GM21619 (cell line): ENCODE results near the gene SRP68.
A peak's percentile ranks its signal among the peaks of the same experiment; 100 is the strongest.

ENCODE experiments used
- ATAC-seq: cut with Tn5 transposase; IDR thresholded peaks from one replicate; pipeline ENCODE4 v1.9.1; 2021; ENCODE audit not compliant: unreplicated experiment

The SRP68 gene

DNA sequence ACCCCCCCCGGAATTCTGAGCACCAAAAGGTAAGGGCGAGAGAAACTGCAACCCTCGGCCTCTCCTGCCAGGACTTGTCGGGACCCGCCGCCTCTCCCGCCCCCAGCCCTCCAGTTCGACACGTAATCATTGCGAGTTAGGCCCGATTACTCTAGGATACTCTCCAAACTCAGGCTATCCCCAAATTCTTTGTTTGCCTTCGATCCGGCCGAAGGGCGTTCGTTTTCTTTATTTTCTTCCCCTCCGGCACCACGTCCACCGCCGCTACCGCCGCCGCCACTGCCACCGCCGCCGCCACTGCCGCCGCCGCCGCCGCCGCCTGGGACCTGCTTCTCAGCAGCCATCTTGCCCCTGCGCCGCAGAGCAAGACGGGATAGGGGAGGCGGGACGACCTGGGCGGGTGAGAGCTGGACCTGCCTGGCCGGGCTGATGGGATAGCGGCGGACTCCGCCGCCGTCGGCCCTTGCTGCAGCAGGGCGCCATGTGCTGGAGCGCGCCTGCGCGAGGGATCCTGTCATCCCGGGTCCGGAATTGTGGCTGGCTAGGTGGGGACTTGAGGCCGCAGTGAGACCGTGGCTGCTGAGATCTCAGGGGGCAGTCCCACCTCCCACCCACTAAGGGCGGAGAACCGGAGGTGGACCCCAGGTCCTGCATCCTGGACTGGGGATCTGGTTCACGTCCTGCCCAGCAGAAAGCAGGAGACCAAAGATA is at the start of gene SRP68:
SRP68 (minus strand) TSS at position 370 of the 711 bp plus-strand sequence; CDS start at position 344, 26 bp downstream.
- ATAC-seq: peak; percentile 89

DNA sequence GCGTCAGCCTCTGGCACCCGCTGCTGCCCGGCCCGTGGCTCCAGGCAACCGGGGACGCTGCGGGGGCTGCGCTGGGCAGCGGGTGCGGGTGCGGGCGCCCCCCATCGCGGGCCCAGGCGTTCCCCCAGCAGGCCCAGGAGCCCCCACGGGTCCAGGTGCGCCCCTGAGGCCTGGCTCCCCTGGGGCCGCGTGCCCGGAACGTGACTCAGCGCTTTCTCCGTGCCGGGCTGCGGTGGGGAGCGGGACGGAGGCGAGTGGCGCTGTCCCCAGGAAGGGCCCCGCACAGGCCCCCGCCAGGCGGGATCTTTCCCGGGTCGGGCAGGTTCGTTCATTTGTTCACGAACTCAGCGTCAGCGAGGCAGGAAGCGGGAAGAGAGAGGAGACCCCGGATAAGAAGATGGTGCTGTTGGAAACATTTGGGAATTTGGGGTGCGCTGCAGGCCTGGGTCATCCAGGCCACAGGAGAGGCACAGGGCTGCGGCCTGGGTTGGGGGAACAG is 49.7 kb upstream of the SRP68 start:
- ATAC-seq: no peak

DNA sequence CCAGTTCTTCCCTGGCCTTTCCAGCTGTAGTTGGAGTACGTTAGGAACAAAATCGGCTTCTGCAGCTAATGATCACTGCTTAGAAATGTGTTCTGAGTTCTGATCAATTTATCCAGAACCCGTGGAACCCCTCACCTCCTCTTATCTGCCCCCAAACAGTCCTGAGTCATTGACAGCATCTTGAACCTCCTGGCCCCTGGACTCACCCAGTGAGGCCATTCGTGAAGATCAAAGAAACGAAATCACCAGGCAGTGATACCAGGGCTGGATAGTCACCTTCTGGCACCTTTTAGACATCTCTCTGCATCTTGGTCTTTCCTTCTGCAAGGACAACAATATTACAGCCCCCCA is 48.3 kb upstream of the SRP68 start:
- ATAC-seq: no peak

DNA sequence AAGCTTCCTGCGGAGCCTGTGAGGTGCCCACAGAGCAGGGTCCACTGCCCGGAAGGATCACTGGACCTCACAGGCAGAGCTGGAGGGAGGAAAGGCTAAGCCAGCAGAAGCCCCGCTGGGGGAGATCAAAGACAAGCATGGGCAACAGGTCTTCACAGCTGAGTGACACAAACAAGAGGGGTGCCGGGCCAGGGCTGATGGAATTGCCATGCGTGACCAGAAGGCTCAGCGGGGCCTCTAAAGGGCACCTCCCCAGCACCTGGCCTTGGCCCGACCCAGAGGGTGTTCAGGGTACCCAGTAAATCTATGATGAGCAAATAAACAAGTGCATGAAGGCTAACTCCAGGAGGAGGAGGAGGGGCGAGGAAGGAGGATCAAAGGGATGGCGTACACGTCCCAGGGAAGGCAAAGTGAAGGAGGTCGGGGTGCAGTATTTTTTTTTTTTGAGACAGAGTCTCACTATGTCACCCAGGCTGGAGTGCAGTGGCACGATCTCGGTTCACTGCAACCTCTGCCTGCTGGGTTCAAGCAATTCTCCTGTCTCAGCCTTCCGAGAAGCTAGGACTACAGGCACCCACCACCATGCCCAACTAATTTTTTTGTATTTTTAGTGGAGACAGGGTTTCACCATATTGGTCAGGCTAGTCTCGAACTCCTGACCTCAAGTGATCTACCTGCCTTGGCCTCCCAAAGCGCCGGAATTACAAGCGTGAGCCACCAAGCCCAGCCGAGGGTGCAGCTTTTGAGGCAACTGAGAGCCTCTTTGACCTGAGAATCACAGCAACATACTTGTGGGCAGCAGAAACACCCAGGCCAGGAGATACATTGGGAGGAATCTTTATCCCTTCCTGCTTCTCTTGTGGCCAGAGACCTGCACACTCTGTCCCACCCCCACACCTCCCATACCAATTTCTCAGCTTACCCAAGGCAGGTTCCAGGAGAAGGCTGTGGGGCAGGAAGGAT is 47.4 kb upstream of the SRP68 start:
- no peak for ATAC-seq

DNA sequence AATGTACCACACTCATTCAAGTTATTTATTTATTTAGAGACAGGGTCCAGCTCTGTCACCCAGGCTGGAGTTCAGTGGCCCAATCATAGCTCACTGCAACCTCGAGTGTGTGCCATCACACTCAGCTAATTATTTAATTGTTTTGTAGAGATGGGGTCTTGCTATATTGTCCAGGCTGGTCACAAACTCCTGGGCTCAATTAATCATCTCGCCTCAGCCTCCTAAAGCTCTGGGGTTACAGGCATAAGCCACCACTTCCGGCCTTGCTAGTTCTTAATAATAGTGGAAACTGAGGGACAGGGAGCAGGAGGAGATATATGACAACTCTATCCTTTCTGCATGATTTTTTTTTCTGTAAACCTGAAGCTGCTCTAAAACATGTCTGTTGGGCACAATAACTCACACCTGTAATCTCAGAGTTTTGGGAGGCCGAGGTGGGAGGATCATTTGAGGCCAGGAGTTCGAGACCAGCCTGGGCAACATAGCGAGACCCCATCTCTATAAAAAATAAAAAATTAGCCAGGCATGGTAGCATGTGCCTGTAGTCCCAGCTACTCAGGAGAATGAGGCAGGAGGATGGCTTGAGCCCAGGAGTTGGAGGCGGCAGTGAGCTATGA is 42.9 kb upstream of the SRP68 start:
- no peak for ATAC-seq

DNA sequence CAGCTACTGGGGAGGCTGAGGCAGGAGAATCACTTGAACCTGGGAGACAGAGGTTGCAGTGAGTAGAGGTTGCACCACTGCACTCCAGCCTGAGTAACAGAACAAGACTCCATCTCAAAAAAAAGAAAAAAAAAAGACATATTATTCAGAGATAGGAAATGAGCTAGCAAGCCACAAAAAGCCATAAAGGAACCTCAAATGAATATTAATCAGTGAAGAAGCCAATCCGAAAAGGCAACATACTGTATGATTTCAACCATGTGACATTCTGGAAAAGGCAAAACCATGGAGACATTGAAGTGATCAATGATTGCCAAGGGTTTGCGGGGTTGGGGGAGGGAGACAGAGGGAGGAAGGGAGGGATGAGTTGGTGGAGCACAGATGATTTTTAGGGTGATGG is 39.6 kb upstream of the SRP68 start:
- no peak for ATAC-seq

DNA sequence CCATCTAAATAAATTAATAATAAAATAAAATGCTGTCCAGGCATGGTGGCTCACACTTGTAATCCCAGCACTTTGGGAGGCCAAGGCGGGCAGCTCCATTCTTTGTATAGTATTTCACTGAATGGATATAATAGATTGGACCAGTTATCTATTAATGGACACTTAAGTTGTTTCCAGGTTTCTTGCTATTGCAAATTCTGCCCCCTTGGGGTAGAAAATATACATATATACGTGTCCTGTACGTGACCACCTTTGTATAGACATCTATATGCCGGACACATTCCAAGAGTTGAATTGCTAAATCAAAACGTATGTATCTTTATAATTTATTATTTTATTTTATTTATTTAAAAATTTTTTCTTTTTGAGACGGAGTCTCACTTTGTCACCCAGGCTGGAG is 35.2 kb upstream of the SRP68 start:
- ATAC-seq: no peak

DNA sequence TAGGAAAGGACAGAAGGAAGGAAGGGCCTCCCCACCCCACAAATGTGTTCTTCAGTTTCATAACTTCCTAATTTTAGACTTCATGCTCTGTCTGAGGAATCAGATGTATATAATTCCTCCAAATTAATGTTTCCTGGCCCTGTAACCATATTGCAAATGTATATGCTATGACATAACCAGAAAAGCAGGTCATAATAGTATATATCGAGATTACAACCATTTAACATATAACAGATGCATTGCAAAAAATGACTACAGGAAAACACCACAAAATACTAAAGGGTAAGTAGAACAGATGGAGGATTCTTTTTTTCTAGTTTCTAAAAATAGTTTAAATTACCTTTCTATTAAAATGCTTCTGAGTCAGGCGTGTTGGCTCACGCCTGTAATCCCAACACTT is 34.4 kb upstream of the SRP68 start:
- ATAC-seq: no peak

DNA sequence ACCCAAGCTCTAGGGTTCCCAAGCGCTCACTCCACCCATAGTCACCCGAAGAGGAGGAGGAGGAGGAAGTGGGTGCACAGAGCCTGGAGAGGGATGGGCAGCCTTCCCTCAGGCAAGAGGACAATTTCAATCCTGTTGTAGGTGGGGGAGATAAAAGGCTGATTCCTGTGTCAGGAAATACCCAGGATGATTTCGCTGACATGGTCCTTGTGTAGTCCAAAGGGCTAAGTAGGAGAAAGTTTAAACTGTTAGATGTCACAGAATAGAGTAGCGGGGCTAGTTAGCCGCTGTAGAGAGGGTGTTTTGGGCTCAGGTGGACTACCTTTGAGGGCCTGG is 32.5 kb upstream of the SRP68 start:
- no peak for ATAC-seq

DNA sequence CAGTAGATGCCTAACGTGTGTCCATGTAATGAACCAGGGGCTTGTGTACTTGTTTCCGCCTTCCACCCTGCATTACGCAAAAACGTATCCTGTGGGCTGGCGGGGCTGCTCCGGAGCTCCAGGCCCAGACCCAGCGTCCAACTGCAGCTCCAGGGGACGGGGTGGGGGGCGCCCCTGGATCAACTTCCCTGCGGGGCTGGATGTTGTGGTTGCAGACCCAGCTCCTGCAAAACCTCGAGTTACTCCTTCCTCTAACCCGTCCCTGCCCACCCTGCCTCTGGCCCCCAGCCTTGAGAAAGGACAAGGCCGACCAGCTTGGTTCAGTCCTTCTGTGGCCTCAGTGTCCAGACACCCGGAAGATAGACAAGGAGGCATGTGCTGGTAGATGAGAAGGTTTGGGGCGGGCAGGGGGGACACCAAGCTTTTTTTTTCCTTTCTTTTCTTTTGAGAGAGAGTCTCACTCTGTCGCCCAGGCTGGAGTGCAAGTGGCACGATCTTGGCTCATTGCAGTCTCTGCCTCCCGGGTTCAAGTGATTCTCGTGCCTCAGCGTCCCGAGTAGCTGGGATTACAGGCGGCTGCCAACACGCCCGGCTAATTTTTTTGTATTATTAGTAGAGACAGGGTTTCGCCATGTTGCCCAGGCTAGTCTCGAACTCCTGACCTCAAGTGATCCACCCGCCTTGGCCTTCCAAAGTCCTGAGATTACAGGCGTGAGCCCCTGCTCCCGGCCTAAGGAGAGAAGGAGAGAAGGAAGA is 32.0 kb upstream of the SRP68 start:
- no peak for ATAC-seq

DNA sequence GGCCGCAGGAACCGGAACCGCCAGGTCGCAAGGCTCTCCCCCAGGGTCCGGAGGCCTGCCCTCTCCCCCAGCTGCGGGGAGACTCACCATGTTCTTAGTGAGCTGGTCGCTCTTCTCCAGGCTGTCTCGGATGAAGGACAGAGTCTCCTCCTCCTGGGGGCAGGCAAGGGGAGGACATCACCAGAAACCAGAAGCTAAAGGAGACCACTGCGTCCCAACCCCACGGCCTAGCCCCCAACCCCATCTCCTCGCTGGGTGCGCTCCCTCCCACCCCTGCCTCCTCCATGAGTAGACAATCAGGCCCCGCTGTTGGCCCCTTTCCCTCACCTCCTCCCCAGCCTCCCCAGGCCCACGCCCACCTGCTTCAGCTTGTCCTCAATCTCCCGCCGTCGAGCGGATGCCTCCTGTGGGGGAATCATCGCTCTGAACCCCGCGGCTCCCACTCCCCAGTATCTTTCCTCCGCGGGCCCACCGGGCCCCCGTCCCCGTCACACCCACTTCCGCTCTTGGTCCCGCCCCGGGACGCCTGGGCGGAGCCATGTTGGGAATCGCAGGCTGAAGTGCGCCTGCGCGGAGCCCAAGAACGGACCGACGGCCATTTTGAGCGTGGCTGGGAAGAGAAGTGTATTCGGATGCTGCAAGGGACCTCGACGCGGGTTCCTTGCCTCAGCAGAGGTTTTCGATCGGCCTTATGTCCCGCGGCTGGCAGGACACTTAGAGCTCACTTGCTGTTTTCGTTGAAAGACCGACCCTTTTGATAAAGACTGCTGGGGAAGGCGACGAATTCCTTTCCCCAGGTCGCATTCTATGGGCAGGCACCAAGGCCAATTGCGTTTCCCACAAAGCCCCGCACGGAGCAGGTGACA is 31.2 kb upstream of the SRP68 start, which contains the start of gene EXOC7:
EXOC7 (minus strand) TSS at position 514 of the 866 bp plus-strand sequence; CDS start at position 419, 95 bp downstream.
- ATAC-seq: peak; percentile 68

DNA sequence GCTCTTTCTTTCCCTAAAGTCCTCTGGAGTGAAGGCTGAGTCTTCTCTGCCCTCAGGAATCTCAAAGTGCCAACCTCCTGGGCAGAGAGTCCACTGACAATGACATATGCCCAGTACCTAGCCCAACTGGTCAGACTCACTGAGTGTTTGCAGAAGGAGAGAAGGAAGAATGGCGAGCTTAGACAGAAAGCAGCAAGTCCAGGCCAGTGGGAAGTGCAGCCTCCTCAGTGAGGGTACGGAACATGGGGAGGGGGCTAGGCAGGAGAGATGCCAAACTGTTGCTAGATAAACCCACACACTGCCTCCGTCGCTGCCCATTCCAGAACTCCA is 30.6 kb upstream of the SRP68 start:
- no peak for ATAC-seq

DNA sequence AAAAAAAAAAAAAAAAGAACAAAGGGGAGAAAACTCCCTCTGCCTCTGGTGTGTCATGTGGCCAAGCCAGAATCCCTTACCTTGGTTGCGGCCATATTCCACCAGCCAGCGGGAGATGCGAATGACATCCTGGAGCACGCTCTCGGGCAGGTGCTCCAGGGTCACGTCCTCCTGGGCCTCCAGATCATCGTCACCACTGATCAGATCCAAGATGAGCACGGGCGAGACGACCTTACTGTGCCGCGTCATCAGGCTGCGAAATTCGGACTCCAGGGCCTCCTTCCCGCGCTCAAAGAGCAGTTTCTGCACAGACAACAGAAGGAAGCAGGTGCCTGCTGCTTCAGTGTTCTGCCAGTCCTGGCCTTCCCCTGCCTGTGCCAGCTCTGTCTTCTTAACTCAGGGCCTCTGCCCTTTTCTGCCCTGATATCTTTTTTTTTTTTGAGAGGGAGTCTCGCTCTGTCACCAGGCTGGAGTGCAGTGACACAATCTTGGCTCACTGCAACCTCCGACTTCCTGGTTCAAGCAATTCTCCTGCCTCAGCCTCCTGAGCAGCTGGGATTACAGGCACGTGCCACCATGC is 25.5 kb upstream of the SRP68 start:
- ATAC-seq: no peak

DNA sequence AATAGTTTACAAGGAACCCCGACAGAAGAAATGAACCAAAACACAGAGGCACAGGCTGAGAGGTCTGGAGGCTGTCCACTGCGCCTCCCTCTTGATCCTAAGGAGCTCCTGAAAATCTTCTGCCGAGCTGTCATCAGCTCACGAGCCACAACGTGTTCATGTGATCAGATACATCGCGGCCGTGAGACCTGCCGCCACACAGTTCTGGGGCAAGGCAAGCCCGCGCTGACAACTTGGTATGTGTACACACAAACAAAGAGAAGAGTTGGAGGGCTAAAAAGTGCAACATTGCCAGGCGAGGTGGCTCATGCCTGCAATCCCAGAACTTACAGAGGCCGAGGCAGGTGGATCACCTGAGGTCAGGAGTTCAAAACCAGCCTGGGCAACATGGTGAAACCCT is 23.6 kb upstream of the SRP68 start:
- ATAC-seq: no peak

DNA sequence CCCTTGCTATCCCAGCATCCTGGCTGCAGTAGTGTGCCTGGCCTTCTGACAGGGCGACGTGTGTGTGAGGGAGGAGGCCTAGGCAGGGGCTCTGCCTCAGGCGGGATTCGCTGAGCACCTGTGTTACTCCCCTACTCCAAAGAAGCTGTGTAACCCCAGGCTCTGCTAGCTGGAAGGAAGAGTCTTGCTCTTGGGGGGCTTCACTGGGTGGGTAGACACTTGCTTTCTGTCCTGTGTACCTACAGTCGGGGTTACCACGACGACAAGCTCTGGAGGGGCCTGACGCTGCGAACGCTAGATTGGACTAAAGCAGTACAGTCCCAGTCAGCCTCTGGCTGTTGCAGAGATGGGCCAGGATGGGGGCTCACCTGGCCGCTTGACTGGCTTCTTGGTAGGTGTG is 21.7 kb upstream of the SRP68 start:
- no peak for ATAC-seq

DNA sequence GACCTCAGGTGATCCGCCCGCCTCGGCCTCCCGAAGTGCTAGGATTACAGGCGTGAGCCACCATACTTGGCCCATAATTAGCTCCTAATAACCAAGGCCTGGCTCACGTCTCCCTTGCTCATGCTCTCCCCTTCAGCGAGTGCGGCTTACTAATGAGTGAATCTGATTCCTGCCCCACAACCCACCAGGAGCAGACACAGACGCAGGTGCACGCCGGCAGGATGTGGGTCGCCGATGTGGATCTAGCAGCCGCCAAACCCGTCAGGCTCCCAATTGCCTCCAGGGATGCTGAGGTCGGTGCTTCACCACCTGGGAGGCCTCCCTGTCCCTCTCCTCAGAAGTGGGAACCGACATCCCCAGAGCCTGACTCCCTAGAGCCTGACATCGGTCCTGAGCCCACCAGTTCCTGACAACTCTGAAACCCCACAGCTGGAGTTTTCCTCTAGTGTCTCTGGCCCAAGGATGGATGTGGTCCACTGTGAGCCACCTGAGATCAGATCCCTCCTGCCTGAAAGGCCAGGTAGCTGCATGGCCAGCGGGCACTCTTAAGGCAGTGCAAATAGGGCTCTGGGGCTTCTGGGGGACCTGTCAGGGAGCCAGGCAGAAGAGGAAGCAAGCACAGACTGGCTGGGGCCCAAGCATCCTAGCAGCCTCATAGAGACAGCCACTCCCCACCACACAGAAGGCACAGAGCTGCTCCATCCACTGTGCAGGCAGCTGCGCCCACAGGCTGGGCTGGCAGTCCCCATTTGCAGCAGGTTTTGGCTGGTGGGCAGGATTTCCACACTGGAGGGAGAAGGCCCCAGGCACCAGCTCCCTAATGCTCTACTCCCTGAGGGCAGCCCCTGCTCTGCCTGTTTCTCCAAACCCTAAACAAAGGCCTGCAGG is 20.5 kb upstream of the SRP68 start:
- no peak for ATAC-seq

DNA sequence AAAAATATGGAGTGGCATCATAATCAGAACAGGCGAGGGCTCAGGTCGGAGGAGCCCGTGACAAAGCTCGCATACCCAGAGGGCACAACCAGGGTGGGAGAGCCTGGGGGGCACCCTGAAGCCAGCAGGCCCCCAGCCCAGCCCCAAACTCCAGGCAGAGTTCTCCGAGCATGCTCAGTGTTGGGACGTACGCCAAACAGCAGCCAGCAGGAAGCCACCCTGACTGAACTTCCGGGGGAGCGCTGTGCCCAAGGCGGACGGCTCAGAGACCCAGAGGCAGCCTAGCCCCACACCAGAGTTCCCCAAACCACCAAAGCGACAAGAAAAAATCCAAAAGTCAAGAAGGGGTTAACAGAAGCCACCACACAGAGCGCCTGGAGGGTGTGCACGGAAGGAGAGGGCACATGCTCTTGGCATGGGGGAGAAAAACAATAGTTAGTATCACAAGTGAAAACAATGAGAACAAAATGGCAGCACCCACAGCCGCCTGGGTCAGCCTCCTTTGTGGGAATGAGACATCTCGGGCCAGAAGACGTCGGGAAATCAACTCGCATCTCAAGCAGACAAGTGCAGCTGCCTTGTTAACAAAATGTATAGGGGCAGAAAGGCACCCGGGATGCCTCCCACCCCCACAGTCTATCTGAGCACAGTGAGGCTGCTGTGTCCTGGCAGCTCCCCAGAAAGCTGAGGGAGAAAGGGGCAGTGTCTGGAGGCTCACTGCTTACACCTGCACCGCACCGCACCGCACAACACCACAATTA is 19.4 kb upstream of the SRP68 start:
- no peak for ATAC-seq

DNA sequence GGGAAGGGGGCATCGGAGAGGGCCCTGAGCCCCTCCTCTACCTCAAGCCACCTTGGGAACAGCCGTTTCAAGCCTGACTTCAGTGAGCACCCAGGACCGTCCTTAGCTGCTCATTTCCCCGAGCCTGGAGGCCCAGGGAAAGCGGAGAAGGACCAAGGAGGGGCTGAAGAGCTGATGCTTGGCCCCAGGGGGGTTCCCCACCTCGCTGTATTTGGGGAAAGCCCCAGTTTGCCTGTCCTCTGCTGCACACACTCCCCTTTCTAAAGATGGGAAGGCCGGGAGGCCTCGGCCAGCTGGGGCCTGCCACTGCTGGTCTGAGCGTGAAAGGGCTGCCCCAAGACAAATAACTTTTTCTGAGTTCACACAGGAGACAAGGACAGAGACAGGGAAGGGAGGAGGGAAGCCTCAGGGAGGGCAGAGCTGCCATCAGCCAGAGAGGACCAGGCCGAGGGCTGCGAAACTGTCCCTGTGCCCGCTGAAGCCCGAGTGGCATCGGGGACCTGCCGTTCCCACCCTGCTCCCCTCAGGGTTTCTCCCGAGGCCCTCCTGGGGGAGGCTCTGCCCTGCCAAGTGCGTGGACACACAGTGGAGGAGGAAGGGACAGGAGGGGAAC is 18.3 kb upstream of the SRP68 start:
- ATAC-seq: no peak
